ENCODE measurements around the gene SLC2A9.
A peak's percentile ranks its signal among the peaks of the same experiment; 100 is the strongest.

Gene SLC2A9

DNA sequence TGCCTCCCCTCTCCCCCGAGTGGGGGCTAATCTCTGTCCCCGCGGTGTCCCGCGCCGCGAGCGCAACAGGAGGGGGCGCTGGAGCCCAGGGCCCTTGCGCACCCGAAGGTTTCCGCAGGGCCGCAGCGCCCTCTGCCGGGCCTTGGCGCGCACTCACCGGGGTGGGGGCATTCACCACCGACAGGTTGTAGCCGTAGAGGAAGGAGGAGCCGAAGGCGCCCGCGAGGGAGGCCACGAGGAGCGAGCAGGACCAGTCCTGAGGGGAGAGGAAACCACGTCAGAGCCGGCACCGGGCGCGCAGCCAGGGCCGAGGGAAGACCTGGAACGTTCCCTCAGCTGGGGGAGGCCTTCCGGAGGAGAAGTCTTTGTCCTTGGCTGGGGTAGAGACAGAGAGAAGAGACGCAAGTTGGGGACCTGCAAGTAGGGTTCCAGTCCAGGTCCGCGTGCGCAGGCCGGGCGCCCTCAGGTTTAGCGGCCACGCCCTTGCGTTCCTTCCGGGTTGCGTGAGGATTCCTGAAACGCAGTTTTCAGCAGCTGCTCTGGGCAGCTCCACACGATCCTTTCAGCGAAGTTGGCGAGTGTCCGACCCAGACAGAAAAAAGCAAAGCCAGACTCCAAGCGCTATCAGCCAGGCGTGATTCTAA is 2.4 kb downstream of the SLC2A9 start:
- DNase-seq, result peak; percentile 97

DNA sequence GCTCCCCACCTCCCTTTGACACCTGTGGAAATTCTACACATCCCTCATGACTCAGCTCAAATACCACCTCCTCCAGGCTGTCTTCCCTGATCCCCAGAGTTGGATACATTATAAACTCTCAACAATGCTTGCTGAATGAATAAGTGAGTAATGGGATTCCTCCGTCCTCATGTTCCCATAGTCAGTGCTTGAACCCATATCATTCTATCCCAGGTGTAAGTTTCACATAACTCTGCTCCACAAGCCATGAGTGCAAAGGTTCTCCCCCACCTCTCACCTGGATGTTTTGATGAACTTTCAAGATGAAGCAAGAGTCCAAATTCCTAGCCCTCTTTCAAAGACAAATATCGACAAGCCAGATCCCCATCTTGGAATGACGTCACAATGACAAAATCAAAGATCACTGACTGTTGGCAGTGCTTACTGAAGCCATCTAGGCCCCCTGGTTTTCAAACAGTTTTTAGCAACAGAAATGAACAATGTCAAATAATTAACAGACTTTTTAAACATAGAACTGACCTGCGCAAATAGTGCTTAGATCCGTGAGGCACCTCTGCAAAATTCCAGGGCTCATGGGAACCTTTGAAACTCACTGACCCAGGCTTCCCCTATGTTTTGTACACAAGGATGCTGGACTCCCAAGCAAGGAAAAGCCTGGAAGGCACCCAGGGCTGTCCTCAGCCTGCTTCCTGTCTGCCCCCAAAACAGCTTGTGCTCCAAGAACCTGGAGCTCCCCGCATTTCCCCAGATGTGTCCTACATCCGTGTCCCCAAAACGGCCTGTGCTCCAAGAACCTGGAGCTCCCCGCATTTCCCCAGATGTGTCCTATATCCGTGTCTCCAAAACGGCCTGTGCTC is 4.0 kb downstream of the SLC2A9 start:
- DNase-seq, result no peak

DNA sequence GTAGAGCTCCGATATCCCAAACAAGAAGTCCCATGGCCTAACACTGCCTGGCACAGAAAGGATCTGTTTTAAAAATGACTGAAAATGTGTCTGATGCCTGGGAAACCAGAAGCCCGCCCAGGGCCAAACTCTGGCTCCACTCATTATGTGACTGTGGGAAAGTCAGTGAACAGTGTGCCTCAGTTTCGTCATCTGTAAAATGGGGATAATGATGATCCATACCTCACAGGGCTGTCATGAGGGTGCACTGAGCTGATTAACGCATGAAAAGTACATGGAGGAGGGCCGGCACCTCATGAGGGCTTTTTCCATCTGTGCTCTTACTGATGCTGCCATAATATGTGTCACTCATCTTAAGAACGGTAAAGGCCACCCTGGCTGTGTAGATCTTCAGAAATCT is 5.1 kb downstream of the SLC2A9 start:
- DNase-seq, result no peak

DNA sequence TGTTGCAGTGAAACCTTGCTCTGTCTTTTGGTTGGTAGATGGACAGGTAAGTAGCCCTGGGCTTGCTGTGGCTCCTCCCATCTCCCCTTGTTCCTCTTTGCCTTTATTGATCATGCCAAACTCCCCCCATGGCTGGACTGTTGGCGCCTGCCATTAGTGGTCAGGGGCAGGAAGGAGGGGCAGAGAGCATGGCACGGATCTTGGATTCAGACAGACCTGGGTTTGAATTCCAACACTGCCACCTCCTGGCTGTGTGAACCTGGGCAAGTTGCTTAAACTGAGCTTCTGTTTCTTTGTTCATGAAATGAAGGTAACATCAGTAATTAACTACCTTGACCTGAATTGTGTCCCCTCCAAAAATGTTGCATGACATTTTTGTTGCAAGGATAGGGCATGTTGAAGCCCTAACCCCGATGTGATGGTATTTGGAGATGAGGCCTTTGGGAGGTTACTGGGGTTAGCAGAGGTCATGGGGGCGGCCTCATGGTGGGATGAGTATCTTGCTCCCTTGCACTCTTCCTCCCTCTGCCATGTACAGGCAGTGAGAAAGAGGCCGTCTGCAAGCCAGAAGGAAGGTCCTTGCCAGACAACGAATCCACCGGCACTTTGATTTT is 6.0 kb downstream of the SLC2A9 start:
- peak; percentile 35 for DNase-seq

DNA sequence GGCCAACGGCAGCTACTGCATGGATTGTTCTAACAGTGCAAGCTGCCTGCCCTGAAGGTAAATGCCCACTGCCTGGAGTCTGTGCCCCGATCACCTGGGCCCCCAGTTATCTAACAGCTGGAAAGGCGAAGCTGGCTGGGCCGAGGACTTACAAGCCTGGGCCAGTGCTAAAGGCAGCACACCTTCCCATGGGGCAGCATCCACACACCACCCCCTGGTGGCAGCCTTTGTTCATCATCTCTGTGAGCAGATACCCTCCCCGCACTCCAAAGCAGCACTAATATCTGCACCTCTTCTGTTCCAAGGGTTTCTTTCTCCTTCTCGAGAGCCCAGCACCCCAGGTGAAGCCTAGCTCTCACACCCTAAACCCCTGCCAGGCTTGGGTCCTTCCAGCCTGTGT is 7.6 kb downstream of the SLC2A9 start:
- DNase-seq, result peak; percentile 47

DNA sequence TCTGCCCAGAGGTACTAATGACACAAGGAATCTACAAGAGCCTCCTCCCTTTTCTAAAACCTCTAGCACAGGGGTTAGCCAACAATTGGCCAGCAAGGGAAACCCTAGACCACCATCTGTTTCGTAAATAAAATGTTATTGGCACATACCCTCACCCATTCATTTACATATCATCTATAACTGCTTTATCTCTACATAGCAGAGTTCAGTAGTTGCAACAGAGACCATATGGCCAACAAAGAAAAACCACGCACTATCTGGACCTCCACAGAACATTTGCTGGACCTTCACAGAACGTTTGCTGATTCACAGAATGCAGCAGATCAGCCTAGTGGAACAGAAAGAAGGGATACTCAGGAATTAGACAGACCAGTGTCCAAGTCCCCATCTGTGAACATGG is 9.4 kb downstream of the SLC2A9 start:
- DNase-seq, result no peak

DNA sequence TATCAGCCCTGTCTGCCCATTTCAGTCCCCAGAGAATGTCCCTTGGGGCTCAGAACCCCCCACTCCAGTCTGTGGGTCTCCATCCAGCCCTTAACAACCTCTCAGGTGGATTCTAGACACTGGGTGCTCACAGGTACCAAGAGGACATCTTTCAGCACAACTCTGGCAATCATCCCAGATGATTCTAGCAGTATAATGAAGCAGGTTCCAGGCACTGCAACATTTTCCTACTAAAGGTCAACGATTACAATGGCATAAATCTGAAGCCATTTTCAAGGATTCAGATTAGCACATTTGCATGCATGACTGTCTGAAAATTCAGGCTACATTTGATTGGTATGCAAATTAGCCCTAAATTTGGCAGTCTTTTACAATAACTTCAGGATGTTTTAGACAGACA is 10.0 kb downstream of the SLC2A9 start:
- DNase-seq, result no peak

DNA sequence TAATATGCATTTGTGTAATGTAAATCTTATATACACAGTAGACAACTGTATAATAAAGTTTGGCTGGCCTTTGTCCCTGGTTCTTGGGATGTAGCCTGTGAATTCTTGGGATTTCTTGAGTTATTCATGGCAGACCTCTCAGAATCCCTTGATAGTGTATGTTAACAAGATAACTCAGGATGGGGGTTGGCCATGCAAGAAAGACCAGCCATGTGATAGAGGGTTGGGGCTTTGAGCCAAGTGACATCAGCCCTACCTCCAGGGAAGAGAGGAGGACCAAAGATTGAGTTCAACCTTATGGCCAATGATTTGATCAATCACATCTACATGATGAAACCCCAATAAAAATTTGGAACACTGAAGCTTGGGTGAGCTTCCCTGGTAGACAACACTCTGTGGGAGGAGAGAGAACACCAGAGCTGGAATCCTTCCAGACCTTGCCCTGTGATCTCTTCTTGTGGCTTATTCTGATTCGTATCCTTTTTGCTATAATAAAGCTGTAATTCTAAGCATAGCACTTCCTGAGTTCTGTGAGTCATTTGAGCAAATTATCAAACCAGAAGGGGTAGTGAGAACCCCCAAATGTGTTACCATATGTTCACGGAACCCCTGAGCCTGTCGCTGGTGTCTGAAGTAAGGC is 11.3 kb downstream of the SLC2A9 start:
- DNase-seq, result no peak

DNA sequence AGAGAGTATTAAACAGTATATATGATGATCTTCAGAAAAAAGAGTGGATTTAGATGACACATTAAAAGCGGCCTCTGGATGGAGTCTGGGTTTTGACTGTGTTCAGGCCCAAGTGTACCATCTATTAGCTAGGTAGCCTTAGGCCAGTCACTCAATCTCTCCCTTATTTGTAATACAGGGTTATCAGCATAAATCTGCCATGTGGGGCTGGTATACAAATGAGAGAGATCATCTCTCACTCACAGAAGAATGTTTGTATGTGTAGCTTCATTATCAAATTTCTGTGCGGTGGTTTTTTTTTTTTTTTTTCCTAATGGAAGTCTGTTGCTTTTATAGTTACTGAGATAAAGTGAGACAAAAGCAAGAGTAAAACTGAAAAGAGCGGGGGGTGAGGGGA is 12.7 kb downstream of the SLC2A9 start:
- no peak for DNase-seq

DNA sequence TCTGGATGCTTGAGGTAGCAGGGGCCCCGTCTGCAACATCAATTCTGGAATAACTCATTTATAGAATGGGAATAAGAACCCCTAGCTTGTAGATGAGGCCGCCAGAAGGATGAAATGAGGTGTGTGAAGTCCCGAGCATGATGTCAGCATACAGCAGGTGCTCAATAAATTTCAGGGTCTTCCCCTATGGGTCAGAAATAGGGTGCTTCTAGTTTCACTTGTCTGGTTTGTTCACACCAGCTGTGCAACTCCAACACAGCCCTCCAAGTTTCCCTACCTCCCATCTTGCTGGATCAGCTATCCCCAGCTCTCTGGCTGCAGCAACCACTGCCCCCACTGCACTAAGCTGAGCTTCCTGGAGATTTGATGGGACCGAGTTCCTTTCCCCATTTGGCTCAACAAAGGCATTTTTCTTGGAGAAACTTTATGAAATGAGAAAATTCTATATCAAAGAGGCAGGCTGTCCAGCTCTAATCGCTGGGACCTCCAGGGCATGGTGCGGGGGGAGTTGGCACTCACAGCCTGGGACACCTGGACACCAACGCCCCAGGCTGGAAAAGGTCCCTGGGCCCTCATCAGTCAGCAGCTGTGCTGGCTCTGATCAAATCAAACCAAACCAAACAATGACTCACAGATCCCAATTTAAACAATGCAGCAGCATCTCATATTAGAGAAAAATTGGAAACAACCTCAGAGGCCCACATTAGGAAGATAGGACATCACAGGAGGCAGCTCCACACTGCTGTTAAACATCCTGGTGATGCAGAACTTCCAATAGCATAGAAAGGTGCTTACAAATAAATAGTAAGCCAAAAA is 13.3 kb downstream of the SLC2A9 start:
- DNase-seq, result no peak

DNA sequence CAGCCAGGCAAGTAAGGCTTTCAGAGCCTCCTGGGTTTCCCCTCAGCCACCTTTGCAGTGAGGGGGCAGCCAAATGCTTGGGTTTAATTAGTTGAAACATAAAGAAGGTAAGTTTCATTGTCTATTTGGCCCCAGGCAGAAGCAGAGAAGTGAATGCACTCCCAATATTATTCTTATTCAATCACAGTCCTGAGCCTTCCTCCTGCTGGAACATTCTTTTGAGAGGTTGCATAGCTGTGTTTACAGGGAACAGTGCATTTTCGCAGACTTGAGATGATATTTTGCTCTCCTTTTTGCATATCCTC is 13.9 kb downstream of the SLC2A9 start:
- DNase-seq, result no peak

DNA sequence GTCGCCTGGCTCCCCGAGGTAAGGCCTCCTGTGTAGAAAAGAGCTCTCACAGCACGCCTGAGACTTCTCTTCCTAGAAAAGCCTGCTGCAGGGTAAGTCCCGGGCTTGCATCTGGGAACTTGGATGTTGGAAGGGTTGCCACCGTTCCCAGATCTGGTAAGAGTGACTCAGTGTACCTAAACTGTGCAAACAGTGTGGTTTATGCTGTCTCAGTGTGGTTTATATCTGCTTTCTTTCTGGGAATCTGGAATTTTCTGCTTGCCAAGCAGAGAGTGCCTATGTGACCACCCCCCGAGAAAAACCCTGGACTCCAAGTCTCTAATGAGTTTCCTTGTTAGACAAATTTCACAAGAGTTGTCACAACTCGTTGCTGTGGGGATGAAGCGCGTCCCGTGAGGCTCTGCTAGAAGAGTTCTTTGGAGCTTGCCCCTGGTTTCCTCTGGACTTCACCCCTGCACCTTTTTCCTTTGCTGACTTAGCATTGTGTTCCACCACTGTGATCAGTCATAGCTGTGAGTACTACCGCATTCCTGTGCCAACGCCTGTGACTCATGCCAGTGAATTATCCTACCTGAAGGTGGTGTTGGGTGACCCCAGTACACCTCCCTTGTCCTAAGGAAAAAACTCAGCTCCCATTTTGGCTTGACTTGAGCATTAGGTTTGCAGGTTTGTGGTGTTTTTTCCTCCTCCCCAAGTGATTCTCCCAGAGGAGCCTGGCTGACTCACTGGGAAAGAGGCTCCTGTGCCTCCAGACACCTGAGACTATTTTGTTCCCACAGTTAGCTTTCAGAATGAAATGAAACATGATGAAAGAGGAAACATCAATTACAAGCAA is 14.5 kb downstream of the SLC2A9 start:
- DNase-seq, result peak; percentile 35

DNA sequence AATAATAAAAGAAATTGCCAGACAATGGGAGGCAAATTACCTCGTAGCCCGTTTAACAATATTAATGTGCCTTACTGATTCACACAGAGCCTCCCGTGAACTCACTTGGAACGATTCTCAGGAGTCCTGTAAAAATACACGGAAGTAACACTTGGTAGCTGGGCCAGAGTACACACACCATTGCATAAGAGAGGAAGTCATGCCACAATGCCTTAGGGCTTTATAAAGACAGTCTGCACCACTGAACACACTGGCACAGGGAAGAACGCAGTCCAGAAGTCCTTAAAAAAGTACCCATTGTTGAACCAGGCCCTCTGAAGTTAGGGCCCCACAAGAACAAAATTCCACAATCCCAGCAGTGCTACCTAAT is 15.1 kb downstream of the SLC2A9 start:
- peak; percentile 75 for DNase-seq

DNA sequence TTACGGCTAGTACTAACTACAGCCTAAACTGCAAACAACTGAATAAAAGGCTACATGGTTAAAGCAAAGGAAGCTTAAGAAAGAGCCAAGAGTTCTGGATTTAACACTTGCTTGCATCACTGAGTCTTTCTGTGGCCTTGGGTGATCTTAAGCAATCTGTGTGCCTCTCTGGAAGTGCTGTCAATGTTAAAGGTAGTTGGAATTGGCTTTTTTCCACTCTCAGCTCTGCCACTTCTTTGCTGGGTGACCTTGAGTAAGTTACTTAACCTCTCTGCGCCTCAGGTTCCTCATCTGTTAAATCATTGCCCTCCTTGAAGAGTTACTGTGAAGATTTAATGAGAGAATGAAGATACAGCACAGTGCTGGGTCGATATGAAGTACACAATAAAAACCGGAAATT is 15.7 kb downstream of the SLC2A9 start:
- DNase-seq, result no peak

DNA sequence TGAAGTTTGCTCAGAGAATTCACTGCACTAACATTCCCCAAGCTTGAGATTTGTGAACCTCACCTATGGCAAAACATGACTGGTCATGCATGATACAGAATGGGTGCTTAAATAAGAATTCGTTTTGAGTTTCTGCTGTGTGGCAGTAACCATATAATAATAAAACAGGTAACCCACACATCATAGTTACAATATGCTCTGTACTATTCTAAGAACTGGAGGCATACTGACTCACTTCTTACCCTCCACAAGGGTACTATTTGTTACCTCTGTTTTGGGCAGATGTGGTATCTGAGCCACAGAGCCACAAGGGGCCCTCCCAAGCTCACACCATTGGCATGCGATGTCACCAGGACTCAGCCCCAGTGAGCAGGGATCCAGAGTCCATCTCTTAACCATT is 17.6 kb downstream of the SLC2A9 start:
- DNase-seq, result no peak

DNA sequence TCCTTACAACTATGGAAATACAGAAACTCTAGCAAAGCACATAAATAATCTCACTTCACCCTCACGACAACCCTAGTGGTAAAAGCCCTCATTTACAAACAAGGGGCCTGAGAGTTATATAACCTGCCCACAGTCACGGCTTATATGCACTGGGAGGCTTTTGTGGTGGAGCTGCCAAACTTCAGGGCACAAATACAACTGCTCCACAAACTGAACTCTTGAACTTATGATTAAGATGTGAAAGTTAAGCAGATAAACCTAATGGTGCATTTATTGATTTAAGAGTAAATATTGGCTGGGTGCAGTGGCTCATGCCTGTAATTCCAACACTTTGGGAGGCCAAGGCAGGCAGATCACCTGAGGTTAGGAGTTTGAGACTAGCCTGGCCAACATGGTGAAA is 19.0 kb downstream of the SLC2A9 start:
- DNase-seq, result no peak

DNA sequence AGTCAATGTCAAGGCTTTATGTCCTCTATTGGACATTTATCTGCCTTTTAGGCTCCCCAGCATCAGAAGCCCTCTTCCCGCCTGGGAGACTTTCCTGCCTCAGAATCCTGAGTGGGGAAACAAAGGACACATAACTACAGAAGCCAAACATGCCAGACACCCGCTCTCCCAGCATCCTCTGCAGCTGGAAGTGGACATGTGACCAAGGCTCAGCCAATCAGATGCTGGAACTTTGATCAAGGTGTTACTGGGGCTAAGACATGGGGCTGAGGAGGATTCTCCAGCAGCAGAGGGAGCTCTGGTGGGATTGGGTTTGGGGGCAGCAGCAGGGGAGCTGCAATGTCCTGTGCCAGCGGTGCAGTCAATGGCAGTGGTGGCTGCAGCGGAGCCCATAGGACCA is 19.5 kb downstream of the SLC2A9 start:
- DNase-seq, result no peak

DNA sequence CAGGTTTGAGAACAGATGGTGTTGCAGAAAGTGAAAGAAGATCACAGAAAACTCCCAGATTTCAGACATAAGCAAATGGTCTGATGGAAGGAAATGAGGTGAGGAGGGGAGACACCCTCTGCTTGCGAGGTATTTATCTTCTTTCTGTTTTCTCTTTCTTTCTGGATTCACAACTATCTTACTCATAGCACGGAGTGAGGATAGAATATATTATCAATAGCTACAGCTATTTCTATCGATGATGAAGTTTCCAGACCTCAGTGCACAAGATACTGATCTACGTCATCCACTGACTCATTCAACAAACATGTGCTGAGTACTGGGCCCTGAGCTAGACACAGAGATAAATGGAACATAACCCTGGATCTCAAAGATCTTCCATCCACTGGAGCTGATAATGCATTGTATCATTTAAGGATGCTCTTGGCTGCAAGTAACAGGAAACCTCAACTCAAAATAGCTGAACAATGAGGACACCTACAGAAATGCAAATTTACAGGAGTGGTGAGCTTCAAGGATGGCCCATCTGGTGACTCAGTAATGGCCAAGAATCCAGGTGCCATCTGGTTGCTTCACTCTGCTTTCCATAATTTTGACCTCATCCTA is 21.2 kb downstream of the SLC2A9 start:
- DNase-seq, result no peak

DNA sequence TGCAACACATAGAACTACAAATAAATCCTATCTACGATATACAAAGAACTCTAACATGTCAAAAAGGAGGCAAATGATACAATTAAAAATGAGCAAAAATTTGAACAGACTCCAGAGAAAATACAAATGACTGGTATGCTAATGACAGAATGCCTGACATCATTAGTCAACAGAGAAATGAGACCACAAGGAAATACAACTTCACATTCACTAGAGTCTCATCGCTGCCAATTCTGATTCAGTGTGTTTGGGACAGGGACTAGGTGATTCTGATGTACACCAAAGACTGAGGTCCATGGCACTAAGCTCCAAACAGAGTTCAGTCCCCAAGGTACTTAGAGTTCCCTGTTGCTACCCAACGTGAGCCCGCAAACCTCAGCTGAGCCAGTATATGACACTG is 23.4 kb downstream of the SLC2A9 start:
- DNase-seq, result no peak

DNA sequence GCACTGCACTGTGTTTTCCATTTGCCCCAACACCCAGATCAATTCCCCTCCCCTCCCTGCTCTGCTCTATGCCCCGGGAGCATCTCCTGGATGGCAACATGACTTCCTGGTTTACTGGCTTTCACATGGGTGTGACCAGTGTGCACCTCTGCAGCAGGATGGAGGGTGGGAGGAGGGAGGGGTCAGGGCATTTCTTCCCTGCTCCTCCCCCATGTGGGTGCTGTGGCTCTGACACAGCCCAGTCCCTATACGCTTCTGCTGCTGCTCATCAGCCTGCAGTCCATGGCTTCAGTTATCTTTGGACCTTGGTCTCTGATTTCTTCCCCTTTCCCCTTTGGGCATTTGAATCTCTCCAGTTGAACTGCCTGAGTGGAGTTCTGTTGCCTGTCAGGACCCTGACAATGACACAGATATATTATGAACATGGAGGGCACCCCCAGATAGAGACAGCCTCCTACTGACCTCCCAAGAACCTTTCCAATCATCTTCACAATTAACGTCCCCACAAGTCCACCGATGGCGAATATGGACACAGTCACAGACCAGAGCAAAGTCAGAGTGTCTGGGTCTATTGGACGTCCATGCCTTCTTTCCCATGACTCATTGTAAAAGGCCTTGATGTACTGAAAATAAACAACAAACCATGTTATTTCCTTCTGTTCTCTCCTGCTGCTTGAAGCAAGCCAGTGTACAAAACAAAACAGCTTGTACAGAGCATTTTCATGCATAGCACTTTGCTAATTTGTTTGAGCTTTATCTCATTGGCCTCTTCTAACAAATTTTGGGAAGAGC is 24.8 kb downstream of the SLC2A9 start:
- no peak for DNase-seq

Data from suppressor macrophage treated with lipopolysaccharide for 4 hours (primary cell).